Sciatic nerve (tissue), 2 donors: Measurements from ENCODE around the gene CAMKK2. TPM values are rescaled to one million over a fixed set of nuclear protein-coding genes. Genes with fewer than 3 reads are reported as not detected.

Source experiments
- ATAC-seq: fragments of 200-7000 bp; cut with Tn5 transposase; one replicate; pipeline ENCODE4 v1.9.1; 2020; ENCODE audit warnings: mild to moderate bottlenecking, moderate library complexity
- DNase-seq: peaks from one replicate; pipeline ENCODE4 v3.0.0-alpha.2; 2020; ENCODE audit warnings: low spot score
- intact Hi-C: fragments of 100-400 bp; cut with DNase I; formaldehyde crosslinking; loops from one replicate; pipeline ENCODE4 v1.14.2; 2022
- total RNA-seq: library from RNA; stranded (reverse); fragmentation: NEBNext Ultra II Directional; extraction: Animal tissue kit (Norgen Biotek cat#: 25700); gene quantifications from one replicate; pipeline ENCODE4 v1.2.1, GENCODE V29; 2021
- donor health status: DM: no; HTN: no; CAD: no.
- donor health status: DM: no; HTN: no; CAD: no.

Gene CAMKK2
- total RNA-seq, 1 donor from 2014 or later = 32.5 TPM

DNA sequence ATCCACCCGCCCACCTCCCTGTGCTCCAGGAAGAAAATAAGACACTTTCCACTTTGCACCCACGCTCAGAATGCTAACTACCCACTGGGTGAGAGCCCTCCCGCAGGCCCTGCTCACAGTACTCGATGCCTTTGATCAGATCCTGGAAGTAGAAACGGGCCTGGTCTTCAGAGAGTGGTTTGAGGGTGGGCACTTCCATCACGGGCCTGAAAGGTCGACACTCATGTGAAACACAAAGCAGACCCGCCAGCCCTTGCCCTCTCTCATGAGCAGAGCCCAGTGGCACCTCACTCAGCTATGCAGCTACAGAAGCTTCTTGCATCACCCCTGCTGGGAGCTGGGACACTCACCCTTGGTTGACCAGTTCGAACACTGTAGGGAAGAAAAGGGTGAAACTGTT, 41.1 kb downstream of the CAMKK2 start:
- DNase-seq (no peak), ATAC-seq (no peak)
- intact Hi-C loops = no loop called here

DNA sequence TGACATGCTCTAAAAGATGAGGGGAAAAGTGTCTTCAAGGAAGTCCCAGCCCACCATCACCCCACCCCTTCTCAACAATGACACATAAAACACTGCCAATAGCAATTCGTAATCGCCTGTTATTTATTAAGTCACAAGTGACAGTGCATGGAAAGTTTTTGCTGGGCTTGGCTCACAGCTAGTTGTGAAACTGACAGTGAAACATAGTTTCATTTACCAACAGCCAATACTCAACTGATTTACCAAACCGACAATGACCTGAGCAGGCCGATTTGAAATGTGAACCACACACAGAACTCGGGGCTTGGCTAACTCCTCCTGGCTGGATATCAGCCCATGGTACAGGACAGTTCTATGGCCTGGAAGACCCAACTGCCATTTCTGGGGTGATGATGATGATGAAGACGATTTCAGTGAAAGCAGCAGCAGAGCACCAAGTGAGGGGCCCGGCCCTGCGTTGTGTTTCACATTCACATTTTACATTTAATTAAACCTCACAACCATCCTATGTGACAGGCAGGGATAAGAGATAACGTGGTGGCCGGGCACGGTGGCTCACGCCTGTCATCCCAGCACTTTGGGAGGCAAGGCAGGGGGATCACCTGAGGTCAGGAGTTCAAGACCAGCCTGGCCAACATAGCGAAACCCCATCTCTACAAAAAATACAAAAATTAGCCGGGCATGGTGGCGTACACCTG, 42.7 kb downstream of the CAMKK2 start:
- no peak for DNase-seq

DNA sequence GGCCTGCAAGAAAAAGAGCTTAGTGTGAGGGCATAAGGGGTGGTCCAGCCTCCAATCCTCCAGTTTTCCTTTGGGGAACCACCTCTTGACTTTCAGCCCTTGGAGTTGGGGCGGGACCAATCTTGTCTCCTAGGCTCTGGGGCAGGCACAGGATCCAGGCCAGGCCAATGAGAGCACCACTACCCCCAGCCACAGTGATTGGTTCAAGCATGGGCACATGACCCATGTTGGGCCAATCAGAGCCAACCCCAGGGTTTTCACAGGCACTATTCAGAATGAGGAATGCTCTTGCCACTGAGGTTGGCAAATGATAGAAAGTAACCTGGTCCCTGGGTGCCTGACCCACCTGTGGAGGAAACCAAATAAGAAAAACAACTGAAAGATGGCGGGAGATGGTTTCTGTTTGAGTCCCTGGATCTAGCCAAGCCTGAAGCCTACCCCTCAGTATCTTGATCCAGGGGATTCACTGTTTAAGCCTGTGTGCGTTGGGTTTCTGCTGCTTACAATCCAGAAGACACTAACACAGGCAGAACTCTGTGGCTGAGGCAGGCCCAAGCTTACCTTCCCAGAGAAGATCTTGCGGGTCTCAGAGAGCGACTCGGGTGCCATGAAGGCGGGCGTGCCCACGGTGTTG, 43.7 kb downstream of the CAMKK2 start:
- no peak for DNase-seq
- no peak for ATAC-seq
- intact Hi-C loops = no loop called here

More for the DNA sequence above, 42.7 kb downstream of the CAMKK2 start:
- intact Hi-C loops = no loop called here
- ATAC-seq = no peak

DNA sequence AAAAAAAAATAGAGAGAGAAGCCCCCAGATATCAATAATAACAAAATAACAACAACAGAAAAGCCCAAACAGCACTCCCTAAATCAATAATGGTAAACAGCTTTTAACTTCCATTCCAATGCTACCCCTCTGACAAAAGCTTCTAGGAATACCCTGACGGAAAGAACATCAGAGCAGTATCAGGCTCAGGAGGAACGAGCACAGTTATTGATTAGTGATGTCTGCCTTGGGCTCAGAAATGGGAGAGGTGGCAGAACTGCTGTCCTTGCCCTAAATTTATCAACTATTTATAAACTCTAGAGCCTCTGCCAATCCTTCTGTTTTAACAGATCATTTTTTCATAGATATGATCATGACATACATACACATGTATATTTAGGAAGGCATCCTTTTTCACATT, 44.7 kb downstream of the CAMKK2 start:
- DNase-seq (no peak), ATAC-seq (no peak)
- intact Hi-C loops = no loop called here

- ATAC-seq (no peak), DNase-seq (no peak)
- intact Hi-C loops = no loop called here
Observed at GRCh38 chr12:121250359-121250758, 46.1 kb downstream of the CAMKK2 start.

GRCh38 chr12:121248622-121249021, 47.9 kb downstream of the CAMKK2 start:
- intact Hi-C loops = no loop called here
- no peak for ATAC-seq
- DNase-seq = no peak

GRCh38 chr12:121246893-121247557, 49.5 kb downstream of the CAMKK2 start:
- intact Hi-C loops = no loop called here
- ATAC-seq (no peak), DNase-seq (no peak)

GRCh38 chr12:121245951-121246350, 50.6 kb downstream of the CAMKK2 start:
- DNase-seq = no peak
- intact Hi-C loops = no loop called here

DNA sequence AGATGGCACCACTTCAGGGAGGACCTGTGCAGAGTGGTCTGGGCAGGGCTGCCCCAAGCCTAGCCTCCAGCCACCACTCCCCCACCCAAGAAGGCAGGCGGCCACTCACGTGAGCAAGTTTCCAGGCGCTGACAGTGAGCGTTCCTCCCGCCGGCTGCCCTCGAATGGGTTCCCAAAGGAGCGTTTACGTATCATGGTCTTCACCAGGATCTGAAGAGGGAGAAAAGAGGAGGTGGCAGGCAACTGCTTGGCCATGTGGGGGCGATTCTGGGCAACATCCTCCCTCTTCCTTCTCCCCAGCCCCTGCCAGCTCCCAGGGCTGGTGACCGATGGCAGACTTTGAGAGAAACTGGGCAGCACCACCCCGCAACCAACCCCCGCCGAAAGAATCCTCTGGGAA, 51.5 kb downstream of the CAMKK2 start:
- no peak for DNase-seq
- ATAC-seq = no peak
- intact Hi-C loops = no loop called here

More at GRCh38 chr12:121245951-121246350, 50.6 kb downstream of the CAMKK2 start:
- ATAC-seq = no peak

GRCh38 chr12:121241156-121241970, 55.1 kb downstream of the CAMKK2 start:
- DNase-seq (peak; percentile 69), ATAC-seq (peak; percentile 51)
- intact Hi-C loops = no loop called here

DNA sequence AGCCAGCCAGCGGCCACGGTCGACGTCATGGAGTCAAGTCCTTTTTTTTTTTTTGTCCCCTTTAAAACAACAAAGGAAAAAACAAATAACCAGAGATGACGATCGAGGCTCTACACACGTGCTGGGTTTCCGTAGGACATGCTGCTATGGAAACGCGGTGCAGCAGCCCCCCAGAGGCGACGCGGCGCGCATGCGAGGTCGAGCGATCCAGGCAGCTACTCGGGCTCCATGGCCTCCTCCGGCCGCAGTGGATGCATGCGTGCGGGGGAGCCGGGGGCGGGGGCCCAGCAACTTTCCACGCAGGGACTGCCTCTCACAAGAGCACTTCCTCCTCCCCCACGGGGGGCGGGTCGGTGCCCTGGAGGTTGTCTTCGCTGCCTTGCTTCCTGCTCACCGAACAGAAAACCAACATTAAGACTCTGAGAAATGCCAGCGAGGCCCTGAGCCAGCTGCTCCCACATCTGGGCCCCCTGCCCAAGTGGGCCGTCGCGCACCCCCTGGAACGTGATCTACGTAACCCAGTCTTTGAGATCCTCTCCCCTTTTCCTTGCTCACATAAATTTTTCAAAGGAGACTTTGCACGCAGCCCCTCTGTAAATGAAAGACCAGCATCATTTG, 55.9 kb downstream of the CAMKK2 start:
- intact Hi-C loops = no loop called here
- ATAC-seq (peak; percentile 94), DNase-seq (peak; percentile 88)

DNA sequence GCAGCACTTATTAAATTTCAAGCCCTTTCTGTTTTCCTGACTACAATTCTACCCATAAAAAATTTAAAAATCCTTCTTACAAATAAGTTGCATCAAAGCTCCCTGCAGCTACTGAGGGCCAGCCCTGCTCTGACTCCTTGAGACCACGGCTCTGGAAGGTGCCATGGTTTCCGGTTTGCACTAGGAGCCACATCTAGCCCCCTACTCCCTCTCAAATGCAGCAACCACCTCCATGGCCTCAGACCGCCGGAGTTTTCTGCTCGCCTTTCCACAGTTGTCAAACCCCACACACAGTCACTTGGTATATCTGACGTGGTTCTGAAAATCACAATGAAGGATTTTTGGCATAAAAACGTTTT, 56.5 kb downstream of the CAMKK2 start:
- intact Hi-C loops = no loop called here
- DNase-seq = no peak
- peak; percentile 2 for ATAC-seq

DNA sequence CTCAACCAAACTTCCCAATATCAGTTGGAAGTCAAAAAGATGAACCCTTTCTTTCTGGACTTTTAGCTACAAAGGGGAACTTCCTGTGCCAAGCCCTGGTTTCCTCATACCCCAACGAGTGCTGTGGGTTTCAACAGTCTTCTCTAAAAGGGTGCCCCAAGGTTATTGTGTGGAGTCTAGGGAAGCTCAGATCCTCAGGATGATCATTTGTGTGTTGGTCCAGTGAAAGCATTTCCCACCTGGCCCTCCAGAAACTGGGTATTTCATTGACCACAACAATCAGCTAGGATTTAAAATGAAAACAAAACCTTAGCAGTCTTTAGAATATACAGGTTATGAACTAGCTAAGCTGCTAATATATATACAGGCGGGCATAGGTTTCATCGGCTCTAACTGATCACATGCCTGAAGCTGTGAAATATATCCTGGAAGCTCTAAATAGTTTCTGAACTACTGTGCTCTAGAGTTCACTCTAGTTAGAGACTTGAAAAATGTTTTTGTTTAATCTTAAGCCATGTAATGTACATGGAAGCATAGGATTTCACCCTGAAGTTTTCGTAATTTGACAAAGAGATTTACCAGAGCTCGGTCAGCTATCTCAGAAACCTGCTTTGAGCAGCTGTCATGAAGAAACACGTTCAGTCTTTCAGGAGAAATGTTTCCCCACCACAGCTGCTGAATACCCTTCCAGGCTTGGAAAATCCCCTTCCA, 57.0 kb downstream of the CAMKK2 start:
- ATAC-seq (no peak), DNase-seq (no peak)
- intact Hi-C loops = no loop called here

- intact Hi-C loops = no loop called here
- ATAC-seq = no peak
- DNase-seq = no peak
Observed at GRCh38 chr12:121238604-121239350, 57.7 kb downstream of the CAMKK2 start.

DNA sequence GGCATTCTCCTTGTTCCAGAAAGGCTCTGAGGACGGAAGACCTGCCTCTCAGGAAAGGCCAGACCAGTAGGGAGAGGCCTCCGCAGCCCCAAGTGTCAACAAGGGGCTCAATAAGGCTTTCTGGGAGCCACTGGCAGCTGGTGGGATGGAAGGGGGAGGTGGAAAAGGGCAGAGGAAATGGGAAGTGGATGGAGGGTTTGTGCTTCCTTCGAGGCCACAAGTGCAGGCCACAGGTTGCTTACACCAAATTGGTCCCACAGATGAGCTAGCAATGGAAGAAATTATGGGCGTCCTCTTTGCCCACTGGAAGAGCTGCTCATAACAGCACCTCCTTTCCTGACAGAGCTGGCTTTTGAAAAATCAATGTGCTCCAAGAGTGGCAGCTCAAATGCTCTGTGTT, 58.4 kb downstream of the CAMKK2 start:
- ATAC-seq = no peak
- intact Hi-C loops = no loop called here
- DNase-seq = no peak

- DNase-seq = no peak
- intact Hi-C loops = no loop called here
- ATAC-seq = no peak
Observed at GRCh38 chr12:121237415-121237814, 59.1 kb downstream of the CAMKK2 start.

DNA sequence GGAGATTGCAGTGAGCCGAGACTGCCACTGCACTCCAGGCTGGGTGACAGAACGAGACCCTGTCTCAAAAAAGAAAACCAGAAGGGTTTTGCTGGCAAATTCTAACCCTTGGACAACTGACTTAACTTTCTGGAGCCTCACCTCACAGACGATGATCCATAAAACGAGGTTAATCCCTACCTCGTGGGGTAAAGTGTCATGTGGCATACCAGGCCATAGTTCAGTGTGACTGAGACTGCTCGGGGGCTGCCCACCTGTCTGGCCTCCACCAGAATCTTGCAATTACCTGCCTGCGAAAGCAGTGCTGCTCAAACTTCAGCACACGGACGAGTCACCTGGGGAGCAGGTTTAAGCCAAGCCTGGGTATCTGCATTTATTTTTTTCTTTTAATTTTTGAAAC, 59.7 kb downstream of the CAMKK2 start:
- intact Hi-C loops = no loop called here
- DNase-seq (no peak), ATAC-seq (no peak)

GRCh38 chr12:121233628-121234020, 62.9 kb downstream of the CAMKK2 start:
- no peak for ATAC-seq
- no peak for DNase-seq
- intact Hi-C loops = no loop called here
